GM12864 (cell line): ENCODE data around the gene EMP1.

Source experiments
- DNase-seq: peaks from one replicate; pipeline ENCODE4 v3.0.0-alpha.2; 2011; ENCODE audit warnings: low read depth
- H3K4me3 ChIP-seq: 2 replicates; pipeline ENCODE4 v1.5.1; 2011; ENCODE audit warnings: mild to moderate bottlenecking, low read depth, low read length, control low read depth
- TF ChIP-seq, protein P1 (sequence below): IDR thresholded peaks from 2 replicates; pipeline ENCODE4 v1.5.1; 2011; ENCODE audit warnings: low read depth, mild to moderate bottlenecking, moderate library complexity, low read length, control low read depth, inconsistent platforms; ENCODE audit errors: missing control alignments

The EMP1 gene

DNA sequence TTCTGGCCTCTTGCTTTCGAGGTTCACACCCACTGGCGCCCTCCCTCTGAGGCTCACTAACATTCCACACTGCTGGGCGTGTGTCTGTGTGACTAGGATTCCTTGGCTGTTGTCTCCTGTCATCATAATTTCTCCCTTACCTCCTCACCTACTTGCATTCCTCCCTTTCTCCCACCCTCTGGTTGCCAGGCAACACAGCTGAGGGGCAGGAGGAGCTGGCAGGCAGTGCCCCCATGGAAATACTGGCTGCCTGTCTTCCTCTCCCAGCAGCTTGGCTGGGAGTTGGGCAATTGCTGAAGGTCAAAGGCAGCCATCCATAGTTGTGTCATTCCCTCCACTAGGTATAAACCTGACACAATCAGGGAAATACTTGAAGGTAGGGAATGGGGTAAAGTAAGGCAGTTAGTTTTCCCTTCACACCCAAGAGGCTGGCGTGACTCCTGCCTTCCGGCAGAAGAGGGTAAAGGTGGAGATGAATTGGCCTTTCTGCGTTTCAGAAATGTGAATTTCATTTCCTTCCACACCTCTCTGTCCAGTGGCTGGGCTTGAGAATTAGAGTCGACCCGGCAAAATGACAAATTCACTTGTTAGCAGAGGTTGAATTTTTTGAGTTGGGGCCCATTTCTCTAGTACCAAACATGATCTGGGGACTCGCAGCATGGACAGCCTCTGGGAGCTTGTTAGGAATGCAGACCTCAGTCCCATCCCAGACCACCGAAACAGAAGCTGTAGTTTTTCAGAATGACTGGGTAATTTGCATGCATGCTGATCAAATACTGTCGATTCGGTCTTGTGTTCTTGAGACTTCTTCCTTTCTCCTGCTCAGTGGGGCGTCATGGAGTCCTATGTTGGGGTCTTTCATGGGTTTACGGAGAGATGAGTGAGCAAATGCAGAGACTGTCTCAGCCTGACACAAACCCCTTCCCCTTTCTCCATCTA, 24.3 kb upstream of the EMP1 start:
- no peak overlapping the region for H3K4me3 ChIP-seq
- TF ChIP-seq, protein P1, sequence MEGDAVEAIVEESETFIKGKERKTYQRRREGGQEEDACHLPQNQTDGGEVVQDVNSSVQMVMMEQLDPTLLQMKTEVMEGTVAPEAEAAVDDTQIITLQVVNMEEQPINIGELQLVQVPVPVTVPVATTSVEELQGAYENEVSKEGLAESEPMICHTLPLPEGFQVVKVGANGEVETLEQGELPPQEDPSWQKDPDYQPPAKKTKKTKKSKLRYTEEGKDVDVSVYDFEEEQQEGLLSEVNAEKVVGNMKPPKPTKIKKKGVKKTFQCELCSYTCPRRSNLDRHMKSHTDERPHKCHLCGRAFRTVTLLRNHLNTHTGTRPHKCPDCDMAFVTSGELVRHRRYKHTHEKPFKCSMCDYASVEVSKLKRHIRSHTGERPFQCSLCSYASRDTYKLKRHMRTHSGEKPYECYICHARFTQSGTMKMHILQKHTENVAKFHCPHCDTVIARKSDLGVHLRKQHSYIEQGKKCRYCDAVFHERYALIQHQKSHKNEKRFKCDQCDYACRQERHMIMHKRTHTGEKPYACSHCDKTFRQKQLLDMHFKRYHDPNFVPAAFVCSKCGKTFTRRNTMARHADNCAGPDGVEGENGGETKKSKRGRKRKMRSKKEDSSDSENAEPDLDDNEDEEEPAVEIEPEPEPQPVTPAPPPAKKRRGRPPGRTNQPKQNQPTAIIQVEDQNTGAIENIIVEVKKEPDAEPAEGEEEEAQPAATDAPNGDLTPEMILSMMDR: no peak
- peak; percentile 19 for DNase-seq

DNA sequence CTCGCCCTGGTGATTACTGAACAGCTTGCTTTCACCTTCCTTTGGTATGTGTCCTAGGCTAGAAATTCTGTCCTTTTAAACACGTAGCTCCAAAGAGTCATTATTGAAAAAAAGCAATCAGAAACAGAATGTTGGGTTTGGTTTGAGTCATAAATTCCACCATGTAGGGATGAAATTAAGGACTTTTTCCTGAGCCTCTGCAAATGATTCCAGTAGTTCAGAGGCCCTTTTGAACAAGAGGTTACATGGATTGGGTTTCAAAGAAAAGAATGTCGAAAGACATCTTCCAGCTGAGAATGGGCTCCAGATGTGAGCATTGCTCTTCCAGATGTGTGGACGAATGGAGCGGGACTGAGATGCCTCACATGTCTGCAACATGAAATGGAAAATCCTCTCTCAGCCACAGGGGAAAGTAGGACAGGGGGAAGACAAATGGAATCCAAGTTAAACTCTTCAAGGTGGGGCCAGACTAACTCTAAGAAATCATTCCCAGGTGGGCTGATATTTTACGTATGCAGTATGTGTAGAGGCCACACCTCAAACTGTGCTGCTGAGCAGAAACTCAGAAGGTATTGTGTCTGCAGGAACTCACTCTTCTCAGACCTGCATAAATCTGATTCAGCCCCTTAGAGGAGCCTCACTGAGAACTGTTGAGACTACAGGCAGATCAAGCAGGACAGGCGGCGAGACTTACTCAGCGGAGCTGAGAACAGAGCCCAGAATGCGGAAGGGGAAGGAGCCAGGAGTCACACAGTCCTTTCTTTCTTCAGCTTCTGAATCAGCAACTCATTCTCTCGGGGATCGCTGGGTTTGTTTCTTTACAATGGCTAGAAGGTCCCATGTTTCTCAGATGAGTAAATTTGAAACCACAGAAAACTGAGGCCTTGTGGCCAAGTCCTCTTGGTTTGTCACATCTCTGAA, 23.3 kb upstream of the EMP1 start:
- H3K4me3 ChIP-seq: no peak overlapping the region
- DNase-seq: peak; percentile 76
- TF ChIP-seq, protein P1: no peak

DNA sequence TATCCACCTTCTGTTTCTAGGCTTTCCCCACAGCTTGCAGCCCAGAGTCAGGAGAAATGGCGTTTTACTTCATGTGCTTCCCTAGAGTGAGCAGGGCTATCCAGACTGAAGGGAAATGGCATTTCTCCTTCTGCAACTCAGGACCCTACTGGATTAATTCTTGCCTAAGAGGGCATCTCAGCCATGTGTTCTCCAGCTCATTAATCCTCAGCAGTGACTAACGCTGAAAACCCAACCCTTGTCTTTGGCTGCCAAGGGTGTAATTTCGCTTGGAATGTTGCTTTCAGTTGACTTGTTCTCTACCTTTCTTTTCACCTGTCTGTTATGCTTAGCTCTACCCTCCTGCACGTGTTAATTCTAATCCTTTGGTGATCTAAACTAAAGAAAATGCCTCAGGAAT, 21.0 kb upstream of the EMP1 start:
- TF ChIP-seq, protein P1: no peak
- H3K4me3 ChIP-seq: no peak overlapping the region
- DNase-seq: no peak

DNA sequence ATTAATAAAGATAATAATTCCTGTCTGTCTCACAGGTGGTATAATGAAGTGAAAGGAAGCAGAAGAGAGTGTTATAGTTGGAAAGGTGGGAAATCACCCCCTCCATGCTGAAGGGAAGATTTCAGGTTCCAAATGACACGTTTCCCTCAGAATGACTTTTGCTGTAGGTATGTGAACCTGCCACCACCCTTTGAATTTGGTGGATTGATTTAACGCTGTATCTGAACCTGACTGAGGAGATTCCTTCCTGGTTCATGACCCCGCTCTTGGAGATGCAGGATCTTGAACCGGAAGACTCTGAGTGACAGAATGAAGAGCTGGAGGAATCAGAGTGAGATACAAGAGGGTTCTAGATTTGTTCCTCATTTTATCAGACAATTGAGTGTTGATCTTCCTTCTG, 20.3 kb upstream of the EMP1 start:
- TF ChIP-seq, protein P1: no peak
- no peak for DNase-seq
- H3K4me3 ChIP-seq: no peak overlapping the region

DNA sequence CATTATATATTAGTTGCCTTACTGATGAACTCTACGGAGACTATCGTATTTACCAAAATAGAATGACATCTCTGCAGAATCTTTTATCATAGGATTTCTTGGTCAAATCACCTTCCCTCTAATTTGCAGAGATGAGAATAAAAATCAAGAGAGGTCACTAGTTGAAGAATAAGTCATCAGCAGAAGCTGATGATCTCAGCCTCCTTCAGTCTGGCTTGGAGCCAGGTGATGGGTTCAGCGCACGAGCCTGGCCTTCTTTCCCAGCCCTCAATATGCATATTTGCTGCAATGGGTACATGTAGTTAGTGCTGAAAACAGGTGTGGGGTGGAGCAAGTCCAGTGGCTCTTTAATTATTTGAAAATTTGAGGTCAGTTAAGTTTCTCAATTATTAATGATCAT, 19.2 kb upstream of the EMP1 start:
- H3K4me3 ChIP-seq: no peak overlapping the region
- no peak for DNase-seq
- TF ChIP-seq, protein P1: no peak

DNA sequence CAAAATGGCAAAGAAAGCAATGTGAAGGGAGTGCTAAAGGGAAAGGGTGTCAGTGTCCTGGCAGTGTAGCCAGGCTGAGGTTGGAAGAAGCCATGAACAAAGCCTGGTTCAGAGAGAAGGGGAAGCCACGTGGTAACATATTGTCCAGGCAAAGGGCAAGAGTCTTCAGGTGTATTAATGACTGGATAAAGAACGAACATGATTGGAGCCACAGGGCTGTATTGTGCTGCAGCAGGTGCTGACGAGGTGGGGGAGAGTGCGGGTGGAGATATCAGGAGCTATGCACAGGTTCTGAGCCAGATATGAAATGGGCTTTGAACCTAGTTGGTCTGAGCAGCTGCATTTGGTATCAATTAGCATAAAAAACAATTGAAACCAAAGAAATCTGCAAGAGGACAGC, 18.6 kb upstream of the EMP1 start:
- DNase-seq: no peak
- TF ChIP-seq, protein P1: no peak
- H3K4me3 ChIP-seq: no peak overlapping the region
